NCI-H1105 treated with DMSO at 0.1 percent for 48 hours (cell line): ENCODE results near the gene ZNF783.

Experiments used
- DNase-seq: peaks from one replicate; lab custom pipeline; 2025; lab: John Stamatoyannopoulos, UW

The ZNF783 gene

DNA sequence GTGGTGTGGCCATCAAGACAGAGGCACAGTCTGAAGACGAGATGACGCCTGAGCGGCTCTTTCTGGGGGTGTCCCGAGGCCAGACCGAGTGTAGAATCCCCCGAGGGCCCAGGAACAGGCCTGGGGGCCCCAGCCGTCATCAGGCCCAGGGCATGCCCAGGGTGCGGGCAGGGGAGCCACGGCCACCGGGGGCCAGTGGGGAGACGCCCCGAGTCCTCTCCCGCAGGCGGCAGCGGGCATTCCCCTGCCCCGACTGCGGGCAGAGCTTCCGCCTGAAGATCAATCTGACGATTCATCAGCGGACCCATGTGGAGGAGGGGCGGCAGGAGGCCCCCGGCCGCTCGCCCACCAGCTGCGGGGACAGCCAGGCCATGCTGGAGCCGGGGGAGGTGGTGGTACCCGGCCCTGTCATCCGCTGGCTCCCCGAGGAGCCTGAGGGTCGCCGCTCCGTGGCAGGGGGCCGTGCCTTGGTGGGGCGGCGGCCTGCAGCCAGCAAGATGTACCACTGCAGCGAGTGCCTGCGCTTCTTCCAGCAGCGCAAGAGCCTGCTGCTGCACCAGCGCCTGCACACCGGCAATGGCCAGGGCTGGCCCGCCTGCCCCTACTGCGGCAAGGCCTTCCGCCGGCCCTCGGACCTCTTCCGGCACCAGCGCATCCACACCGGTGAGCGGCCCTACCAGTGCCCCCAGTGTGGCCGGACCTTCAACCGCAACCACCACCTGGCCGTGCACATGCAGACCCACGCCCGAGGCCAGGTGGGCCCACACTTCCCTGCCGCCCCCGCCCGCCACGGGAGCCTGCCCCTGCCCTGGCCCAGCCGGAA, 19.7 kb downstream of the ZNF783 start:
- no peak for DNase-seq

DNA sequence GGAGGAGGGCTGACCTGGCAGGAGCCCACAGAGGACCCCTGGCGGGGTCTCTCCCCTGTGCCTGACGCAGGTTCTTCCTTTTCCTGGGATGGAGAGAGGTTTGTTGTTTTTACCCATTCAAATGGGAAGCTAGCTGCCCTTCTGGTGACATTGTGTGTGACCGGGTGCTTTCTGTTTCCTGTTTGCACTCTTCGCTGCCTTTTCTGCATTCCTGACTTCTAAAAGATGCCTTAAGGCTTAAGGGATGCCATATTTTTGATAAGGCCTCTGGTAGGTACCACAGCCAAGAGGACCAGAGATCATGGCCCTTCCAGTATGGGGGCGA, 20.3 kb downstream of the ZNF783 start:
- no peak for DNase-seq

DNA sequence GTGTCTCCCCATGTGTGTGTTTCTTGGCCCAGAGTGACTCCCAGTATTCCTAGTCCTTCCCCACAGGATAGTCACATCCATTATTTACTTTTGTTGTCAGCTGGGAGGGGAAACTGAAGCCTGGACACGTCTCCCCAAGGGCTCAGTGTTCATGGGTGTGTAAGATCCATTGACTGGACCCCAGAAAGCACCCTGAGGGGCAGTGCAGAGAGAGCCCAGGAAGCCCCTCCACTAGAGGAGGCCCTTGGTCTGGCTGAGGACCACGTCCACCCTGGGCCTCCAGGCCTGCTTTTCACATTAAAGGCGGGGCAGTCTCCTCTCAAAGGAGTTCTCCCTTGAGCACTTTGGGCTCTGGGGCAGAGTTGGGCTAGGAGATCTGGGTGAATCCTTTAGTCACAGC, 21.3 kb downstream of the ZNF783 start:
- no peak for DNase-seq

DNA sequence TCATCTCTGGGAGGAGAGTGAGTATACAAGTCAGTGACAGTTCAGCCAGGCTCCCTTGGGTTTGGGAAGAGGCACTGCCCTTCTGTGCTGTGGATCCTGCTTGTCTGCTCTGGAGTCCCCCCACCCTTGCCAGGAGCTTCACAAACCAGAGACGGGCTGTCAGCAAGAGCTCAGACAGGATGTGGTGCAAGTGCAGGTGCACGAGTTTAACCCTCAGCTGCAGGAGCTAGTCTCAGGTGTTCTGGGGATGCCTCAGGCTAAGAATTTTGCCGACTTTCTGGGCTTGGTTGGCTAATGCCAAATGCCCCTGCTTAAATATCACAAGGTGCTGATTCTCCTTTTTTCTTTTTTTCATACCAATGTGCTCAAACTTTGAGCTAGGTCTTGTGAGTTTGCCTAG, 22.3 kb downstream of the ZNF783 start:
- DNase-seq, result peak; percentile 21

DNA sequence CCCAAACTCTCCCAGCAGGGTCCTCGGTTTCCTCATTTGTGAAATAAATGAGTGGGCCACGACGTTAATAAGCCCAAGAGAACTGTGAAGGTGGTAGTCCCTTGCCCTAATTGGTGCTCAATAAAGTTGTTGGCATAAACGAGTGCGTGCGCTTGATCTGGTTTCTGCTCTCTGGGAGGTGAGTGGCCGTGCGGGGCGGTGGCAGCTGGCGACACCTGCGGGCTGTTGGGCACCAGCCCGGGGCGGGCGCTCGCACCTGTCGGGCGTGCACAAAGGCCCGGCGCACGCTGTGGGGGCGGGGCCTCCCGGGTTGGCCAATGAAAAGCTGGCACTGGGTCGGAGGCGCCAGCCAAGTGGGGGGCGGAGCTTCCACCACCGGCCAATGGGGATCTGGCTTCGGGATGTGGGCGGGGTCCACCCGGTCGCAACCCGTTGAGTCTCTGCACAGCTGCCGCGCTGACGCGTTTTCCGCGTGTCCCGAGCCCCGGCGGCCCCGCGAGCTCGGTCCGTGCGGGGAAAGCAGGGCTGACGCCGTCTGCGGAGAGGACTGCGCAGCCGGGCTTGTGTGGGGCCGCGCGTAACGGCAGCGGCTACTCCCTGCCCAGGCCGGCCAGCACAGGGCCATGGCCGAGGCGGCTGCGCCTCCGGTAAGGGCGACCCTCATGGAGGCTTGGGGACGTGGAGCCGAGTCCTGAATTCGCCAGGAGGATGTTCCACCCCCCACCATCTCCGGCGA, 23.0 kb downstream of the ZNF783 start:
- DNase-seq, result peak; percentile 93

DNA sequence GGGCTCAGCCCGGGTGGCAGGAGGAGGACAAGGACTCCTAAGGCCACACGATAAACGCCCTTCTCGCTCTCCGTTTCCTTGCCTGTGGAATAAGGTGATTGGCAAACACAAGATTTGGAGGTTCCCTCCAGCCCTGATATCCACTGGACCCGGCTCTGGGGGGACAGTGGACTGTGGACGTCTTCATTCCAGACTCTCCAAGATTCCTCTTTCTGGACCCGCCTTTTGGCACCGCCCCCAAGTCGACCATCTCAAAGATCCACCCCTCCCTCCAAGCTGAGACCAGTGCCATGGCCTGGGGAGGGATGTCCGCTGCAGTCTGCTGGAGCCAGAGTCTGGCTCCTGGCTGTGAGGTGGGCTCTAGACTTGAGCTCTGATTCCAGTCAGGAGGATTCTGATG, 23.6 kb downstream of the ZNF783 start:
- DNase-seq, result no peak

DNA sequence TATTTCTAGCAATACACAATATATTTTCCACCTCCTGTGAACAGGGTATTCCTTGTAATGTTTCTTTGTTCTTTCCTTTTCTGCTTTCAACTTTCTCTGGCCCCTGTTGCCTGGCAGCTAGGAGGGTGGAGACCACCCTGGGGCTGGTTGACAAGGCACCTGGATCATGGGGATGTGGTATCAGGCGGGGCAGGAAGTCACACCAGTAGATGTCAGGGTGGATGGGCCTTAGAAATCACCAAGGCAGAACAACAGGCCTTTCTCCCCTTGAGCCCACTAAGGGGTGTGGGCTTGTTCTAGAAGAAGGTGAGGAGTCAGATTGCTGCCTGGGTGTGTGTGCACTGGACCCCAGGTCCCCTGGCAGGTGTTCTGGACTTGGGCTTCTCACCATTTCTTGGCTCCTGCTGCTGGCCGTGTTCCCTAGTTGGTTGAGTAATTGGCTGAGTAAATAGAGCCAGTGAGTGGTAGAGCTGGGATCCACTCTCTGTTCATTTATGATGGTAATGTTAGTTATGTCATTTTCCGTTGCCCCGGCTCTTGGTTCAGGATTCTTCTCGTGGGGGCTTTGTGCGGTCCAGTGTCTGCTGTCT, 24.9 kb downstream of the ZNF783 start:
- DNase-seq, result no peak

DNA sequence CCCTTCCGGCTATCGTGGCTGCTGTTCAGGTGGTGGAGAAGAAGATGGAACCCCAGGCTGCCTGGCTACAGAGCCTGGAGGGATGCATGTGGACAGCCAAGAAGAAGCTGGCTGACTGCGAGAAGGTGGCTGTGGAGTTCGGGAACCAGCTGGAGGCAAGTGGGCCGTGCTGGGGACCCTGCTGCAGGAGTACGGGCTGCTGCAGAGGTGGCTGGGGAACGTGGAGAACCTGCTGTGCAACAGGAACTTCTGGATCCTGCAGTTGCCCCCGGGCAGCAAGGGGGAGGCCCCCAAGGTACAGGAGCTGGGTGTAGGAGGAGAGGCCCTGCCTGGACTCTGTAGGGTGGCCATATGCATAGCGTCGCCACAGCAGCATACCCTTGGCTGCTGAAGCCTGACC, 25.6 kb downstream of the ZNF783 start:
- no peak for DNase-seq

DNA sequence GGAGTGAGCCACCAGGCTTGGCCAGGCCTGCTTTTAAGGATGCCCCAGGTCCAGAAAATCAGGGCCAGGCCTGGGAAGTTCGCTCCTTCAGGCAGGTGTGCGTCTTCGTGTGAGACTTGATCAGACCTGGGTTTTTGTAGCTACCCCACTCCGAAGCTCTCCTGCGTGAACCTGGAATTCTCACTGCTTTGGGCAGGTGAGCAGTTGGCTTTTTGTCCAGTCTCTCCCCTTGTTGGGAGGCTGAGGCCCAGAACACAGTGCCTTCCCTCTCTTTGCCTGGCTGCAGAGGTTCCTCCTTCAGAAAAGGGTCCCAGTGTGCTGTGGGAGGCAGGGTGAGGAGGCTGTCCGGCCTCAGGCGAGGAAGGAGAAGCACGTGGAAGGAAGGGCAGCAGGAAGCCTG, 27.3 kb downstream of the ZNF783 start:
- no peak for DNase-seq

DNA sequence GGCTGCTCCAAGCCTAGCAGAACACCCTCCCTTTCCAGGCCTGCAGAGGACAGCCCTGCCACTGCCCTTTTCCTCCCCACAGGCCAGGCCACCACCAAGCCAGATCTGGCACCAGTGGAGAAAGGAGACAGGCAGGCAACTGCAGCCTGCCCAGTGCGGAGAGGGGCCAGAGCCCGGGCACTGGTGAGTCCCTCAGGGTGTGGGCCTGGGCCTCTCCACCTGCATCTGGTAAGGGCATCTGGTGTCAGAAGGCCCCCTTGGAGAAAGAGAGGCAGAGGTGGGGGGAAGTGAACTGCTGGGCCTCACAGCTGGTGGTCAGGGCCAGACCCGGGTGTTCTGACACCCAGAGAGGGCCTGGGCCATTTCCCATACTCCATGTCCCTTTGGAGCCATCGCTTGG, 27.9 kb downstream of the ZNF783 start:
- DNase-seq, result no peak

DNA sequence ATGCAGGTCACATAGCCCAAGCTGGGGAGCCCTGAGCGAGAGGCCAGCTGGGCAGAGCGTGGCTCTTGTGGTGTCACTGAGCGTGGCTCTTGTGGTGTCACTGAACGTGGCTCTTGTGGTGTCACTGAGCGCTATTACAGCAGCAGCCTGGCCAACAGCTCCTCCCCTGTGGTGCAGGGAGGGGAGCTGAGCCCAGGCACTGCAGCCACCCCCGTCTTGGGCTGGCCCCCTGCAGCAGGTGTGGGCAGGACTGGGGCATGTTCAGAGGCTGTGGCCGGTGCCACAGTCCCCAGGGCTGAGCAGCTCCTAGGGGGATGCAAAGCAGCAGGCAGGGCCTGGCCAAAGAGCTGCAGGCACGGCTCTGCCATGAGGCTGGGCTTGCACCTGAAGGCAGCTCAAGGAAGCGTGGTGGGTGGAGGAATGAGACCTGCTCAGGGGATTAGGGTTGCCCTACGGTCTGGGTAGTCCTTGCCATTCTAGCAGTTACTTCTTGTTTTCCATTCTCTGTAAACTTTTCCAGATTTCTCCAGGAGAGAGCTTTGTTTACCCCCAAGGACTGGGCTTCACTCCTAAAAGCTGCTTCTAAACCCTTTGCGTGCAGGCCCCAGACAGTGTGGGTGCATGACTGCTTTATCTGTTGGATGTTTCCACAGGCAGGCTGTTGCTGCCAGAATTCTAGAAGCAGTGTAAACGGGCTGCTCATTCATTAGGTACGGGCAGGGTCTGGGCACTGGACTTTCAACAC, 29.2 kb downstream of the ZNF783 start:
- DNase-seq, result no peak

DNA sequence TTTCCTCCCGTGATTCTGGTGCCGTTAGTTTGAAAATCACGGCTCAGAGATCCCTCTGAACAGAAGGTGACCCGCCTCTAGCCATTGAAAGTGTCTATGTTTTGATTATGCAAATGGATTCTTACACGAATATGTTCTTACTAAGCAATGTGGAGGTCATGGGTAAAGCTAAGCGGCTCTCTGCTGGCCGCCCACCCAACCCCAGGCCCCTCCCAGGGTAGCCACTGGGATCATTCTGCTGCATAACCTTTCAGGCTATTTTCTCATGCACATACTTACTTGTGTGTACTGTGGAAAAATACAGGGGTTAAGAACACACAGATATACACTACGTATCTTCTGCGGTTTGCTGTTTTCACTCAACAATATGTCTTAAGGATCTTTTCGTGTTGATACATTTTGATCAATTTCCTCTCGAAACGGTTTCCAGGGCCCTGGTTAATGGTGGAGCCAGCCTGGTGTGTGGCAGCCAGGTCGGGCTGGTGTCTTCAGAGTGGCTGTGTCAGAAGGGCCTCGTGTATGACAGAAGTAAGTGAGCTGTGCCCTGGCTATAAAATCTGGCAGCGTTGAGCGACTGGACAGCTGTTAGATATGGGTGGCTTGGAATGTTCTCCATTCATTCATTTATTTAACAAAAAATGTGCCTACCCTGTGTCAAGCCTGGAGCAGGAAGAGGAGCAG, 29.9 kb downstream of the ZNF783 start:
- no peak for DNase-seq

DNA sequence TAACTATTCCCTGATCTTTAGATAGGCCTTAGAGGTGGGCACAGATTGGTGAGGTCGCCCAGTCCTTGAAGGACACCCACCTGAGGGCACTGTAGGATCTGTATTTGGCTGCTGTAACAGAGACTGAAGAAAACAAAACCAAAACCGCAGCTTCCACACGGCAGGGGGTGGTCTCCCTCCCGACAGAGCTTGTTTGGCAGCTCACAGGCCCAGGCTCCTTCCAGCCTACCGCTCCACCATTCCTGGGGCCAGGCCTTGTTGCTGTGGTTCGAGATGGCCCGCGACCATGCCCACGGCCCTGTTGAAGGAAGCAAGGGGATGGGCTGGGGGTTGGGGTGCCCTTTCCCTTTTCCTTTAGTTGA, 30.4 kb downstream of the ZNF783 start:
- no peak for DNase-seq

DNA sequence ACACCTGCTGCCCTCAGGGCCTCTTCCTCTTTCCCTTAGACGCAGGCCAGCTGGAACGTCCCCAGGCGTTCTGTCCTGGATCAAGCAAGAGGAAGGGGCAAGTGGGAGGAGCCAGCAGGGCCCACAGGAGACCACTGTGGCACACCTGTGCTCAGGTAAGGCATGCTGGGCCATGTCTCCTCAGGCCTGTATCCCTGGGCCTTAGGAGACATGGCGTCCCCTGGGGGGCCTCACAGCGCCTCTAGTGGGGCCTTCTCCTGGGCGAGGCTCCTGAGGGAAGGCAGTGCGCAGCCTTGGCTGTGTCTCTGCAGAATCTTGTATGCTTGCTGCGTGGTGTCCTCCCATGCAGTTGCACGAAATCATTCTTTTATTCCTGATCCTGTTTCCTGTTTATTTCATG, 31.3 kb downstream of the ZNF783 start:
- no peak for DNase-seq

DNA sequence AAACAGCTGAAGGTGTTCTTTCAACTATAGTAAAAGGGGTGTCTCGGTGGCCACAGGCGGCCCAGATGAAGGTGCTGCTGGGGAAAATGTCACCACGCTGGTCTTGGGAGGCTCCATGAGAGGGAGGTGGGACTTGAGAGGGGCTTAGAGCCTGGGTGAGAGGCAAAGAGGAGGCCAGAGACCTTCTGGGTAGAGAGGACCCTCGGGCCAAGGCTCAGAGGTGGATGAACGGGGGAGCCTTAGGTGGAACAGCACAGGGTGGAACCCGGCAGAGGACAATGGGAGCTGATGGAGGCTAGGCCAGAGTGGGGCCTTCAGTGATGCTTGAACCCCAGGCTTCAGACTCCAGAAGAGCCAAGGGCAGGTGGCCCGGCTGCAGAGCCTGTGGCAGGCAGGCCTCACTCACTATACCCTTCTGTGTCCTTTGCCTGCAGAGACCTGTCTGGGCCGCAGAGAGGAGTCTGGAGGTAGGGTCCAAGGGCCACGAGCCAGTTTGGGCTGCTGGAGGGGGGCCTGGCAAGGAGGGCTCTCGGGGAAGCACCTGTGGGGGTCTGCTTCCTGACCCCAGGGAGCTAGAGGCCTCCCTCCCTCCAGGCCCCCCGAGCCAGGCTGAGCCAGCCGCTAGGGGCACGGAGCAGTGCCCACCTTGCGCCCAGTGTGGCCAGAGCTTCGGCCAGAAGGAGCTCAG, 32.1 kb downstream of the ZNF783 start:
- no peak for DNase-seq

DNA sequence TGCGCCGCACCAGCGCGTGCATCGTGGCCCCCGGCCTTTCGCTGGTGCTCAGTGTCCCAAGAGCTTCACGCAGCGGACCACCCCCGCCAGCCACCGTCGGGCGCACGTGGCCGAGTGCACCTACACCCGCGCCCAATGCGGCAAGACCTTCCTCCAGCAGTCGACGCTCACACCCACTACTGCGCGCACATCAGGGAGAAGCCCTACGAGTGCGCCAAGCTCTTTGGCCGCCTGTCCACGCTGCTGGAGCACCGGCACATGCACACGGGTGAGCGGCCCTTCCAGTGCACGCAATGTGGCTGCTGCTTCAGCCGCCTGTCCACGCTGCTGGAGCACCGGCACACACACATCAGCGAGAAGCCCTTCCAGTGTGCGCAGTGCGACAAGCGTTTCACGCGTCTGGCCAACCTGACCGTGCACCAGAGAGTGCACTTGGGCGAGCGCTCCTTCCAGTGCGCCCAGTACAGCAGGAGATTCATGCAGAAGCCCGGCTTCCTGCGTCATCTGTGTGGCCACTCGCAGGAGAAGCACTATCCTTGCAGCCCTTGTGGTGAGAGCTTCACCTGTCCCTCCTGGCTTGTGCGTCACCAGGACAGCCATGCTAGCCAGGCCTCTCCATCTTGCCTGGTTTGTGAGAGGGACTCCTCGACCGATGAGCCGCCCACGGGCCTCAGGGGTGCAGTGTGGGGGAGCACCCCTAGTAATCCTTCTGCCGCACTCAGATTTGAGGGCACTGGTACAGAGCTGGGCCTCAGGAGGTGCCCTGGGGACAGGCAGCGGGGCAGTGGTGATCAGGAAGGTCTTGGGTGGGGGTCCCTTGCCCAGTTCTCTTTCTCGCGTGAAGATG, 32.9 kb downstream of the ZNF783 start:
- DNase-seq, result no peak

DNA sequence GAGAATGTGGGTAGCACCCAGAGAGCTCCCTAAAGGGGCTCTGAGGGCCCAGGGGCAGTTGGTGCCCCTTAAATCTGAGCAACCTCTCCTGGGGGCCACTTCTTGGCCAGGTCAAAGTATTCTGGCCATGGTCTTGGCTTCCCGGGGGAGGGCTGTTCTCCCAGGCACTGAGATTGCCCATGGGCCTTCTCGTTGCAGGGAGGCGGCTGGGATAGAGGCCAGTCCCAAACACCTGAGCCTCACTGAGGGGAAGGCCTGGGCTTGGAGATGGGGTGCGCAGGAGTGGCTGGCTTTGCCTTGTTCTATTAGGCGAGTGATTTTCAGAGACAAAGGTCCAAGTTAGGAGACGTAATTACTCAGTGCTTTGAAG, 33.5 kb downstream of the ZNF783 start:
- no peak for DNase-seq

DNA sequence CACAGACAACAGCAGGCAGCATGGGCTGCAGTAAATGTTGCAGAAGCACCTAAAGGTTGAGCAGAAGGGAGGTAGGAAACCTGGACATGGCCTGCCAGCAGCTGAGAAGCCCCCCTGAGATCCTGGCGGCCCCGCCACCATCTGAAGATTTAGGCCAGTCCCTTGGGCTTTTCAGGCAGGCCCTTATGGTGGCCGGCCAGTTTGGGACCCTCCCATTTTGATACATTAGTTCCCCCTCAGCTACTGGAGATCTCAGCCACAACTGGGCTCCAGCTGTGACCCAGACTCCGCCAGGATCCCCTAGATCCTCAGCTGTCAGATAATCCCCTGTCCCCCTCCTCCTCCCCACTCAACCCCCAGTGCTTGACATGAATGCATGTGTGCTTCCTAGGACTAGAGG, 34.4 kb downstream of the ZNF783 start:
- no peak for DNase-seq

DNA sequence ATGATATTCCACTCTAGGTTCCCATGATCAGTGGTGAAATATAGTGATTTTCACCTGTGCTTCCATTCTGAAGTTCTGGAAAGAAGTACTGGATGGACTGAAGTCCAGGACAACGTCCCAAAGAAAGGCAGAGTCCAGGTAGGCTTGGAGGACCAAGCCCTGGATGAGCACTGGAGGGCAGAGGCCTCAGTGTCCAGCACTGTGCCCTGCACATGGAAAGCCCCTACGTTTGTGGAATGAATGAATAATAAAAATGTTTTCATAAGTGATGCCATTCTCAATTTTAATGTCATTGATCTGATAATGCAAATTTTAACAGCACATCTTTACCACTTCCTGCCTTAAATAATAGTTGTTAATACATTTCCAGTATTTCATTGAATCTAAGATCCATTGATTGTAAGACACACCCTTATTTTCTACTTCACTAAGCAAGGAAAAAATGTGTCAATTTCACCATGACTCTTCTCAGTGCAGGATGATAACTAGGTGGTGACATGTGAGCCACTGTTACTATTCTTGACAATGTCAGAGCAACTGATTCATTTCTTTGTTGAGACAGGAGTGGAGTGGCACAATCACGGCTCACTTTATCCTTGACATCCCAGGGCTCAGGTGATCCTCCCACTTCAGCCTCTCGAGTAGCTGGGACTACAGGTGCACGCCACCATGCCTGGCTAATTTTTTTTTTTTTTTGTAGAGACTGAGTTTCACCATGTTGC, 35.2 kb downstream of the ZNF783 start:
- DNase-seq, result no peak
